Measurements from ENCODE around the gene ITGAL. TPM values are rescaled to one million over a fixed set of nuclear protein-coding genes. Genes with fewer than 3 reads are reported as not detected.
"Not testable (repeated sequence)": the region's sequence is repeated elsewhere in the genome, so short reads cannot be mapped to it uniquely, and the experiment has no call there.

ITGAL gene
- 8.9 TPM for total RNA-seq

- DNase-seq (ENCODE audit: low spot score) = peak; percentile 56
Observed at GRCh38 chr16:30472328-30472942, at the start of gene ITGAL. Gene ITGAL, plus strand, starts transcription at chr16:30472742. Its CDS starts 96 bp downstream, at chr16:30472838.

GRCh38 chr16:30428055-30428454 lies 44.5 kb upstream of the ITGAL start:
- no peak for DNase-seq (ENCODE audit: low spot score)

- no peak for DNase-seq (ENCODE audit: low spot score)
Observed at GRCh38 chr16:30429418-30429677, 43.2 kb upstream of the ITGAL start.

GRCh38 chr16:30429678-30430427 lies 42.7 kb upstream of the ITGAL start, which contains the start of gene DCTPP1:
Gene DCTPP1, minus strand, starts transcription at chr16:30430030. Its CDS starts 50 bp downstream, at chr16:30429980.
- DNase-seq (ENCODE audit: low spot score) = peak; percentile 97

- no peak for DNase-seq (ENCODE audit: low spot score)
Observed at GRCh38 chr16:30430428-30430970, 42.0 kb upstream of the ITGAL start.

GRCh38 chr16:30434852-30435251 lies 37.7 kb upstream of the ITGAL start:
- DNase-seq (ENCODE audit: low spot score) = no peak

- DNase-seq (ENCODE audit: low spot score) = no peak
Observed at GRCh38 chr16:30437511-30438046, 35.0 kb upstream of the ITGAL start.

- DNase-seq (ENCODE audit: low spot score) = no peak
Observed at GRCh38 chr16:30438835-30439234, 33.7 kb upstream of the ITGAL start.

- no peak for DNase-seq (ENCODE audit: low spot score)
Observed at GRCh38 chr16:30439720-30440348, 32.7 kb upstream of the ITGAL start.

GRCh38 chr16:30443631-30444030 lies 28.9 kb upstream of the ITGAL start:
- no peak for DNase-seq (ENCODE audit: low spot score)

- DNase-seq (ENCODE audit: low spot score) = no peak
Observed at GRCh38 chr16:30444231-30445148, 28.1 kb upstream of the ITGAL start.

GRCh38 chr16:30445149-30445407 lies 27.5 kb upstream of the ITGAL start:
- no peak for DNase-seq (ENCODE audit: low spot score)

GRCh38 chr16:30445408-30446202 lies 26.9 kb upstream of the ITGAL start, which contains the start of gene SEPHS2:
Gene SEPHS2, minus strand, starts transcription at chr16:30445874. Its CDS starts 147 bp downstream, at chr16:30445727.
- peak; percentile 99 for DNase-seq (ENCODE audit: low spot score)

- DNase-seq (ENCODE audit: low spot score) = no peak
Observed at GRCh38 chr16:30446203-30446595, 26.3 kb upstream of the ITGAL start.

GRCh38 chr16:30447512-30448226 lies 24.9 kb upstream of the ITGAL start:
- no peak for DNase-seq (ENCODE audit: low spot score)

GRCh38 chr16:30449116-30449435 lies 23.5 kb upstream of the ITGAL start:
- DNase-seq (ENCODE audit: low spot score) = no peak

- not testable (repeated sequence) for DNase-seq (ENCODE audit: low spot score)
Observed at GRCh38 chr16:30452709-30453580, 19.6 kb upstream of the ITGAL start.

- no peak for DNase-seq (ENCODE audit: low spot score)
Observed at GRCh38 chr16:30456302-30456701, 16.2 kb upstream of the ITGAL start.

GRCh38 chr16:30457256-30457655 lies 15.3 kb upstream of the ITGAL start:
- DNase-seq (ENCODE audit: low spot score) = no peak

Measured in ureter (tissue), 1 donor.